Right lobe of liver (tissue), 6 donors: Measurements from ENCODE around the gene GMDS. TPM values are rescaled to one million over a fixed set of nuclear protein-coding genes. Genes with fewer than 3 reads are reported as not detected.
A peak's percentile ranks its signal among the peaks of the same experiment; 100 is the strongest.

Experiments
- ATAC-seq, 4 donors: fragments of 200-7000 bp; cut with Tn5 transposase; one replicate each; pipeline ENCODE4 v1.9.1; 2020; ENCODE audit warnings: mild to moderate bottlenecking in 4 of 4, moderate library complexity in 4 of 4
- DNase-seq, 3 donors: peaks; one replicate each; pipeline ENCODE4 v3.0.0-alpha.2; 2020
- H3K27ac ChIP-seq, 3 donors: fragments of 200-600 bp; one replicate each; pipeline ENCODE4 v1.8.0; 2022
- H3K27me3 ChIP-seq, 2 donors: fragments of 200-600 bp; one replicate each; pipeline ENCODE4 v1.8.0; 2022
- H3K36me3 ChIP-seq, 4 donors: fragments of 200-600 bp; sonication (generic) in 1 of 4; one replicate each; pipeline versions ENCODE4 v1.5.1 to v1.8.0; 2017 to 2022; ENCODE audit warnings: control low read depth in 1 of 4
- H3K4me1 ChIP-seq, 4 donors: fragments of 200-600 bp; sonication (generic) in 1 of 4; one replicate each; pipeline versions ENCODE4 v1.5.1 to v1.8.0; 2017 to 2022; ENCODE audit warnings: control low read depth in 1 of 4
- H3K4me3 ChIP-seq, 3 donors: fragments of 200-600 bp; one replicate each; pipeline ENCODE4 v1.8.0; 2022
- H3K9me3 ChIP-seq, 4 donors: fragments of 200-600 bp; sonication (generic) in 1 of 4; one replicate each; pipeline versions ENCODE4 v1.5.1 to v1.8.0; 2017 to 2022; ENCODE audit warnings: control low read depth in 1 of 4
- CTCF ChIP-seq, 4 donors: fragments of 200-600 bp in 3 of 4; fragments of 450-650 bp in 1 of 4; IDR thresholded peaks; one replicate each; pipeline versions ENCODE4 v1.5.1 to v1.8.0; 2016 to 2022; ENCODE audit warnings: antibody characterized with exemption in 4 of 4, mild to moderate bottlenecking in 2 of 4
- POLR2A ChIP-seq: fragments of 450-650 bp; IDR thresholded peaks from one replicate; pipeline ENCODE4 v1.6.1; 2017; ENCODE audit warnings: antibody characterized with exemption, mild to moderate bottlenecking
- WGBS: methylation state at CpG from one replicate; pipeline ENCODE4 v1.1.6; 2018; ENCODE audit warnings: low coverage, low lambda C conversion rate; ENCODE audit not compliant: insufficient coverage; ENCODE audit errors: missing lambda C conversion rate; 5-methylcytosine and 5-hydroxymethylcytosine counted together
- intact Hi-C, 2 donors: fragments of 100-400 bp; cut with DNase I; formaldehyde crosslinking; loops; one replicate each; pipeline versions ENCODE4 v1.11.2 to v1.14.1; 2022
- total RNA-seq, 6 experiments: library from RNA; depleted of rRNA in 2 of 6; stranded (reverse); fragments of >200 nt in 2 of 6; fragmentation: NEBNext Ultra II Directional in 3 of 6; extraction: Animal tissue kit (Norgen Biotek cat#: 25700) in 3 of 6; gene quantifications; one replicate each; pipeline versions ENCODE4 v1.1.0 to v1.2.4, GENCODE V29; 2016 to 2023
- donor health status: DM: no; HTN: yes; CAD: no.
- donor health status: DM: no; HTN: no; CAD: no.
- donor health status: DM: no; HTN: no; CAD: no.
- donor health status: DM: no; HTN: yes; CAD: no.
- donor health status: DM: no; HTN: yes; CAD: no.

GMDS gene
- total RNA-seq, 6 experiments from 2014 or later, result 15.9 to 34.4 (median 23.4) TPM

DNA sequence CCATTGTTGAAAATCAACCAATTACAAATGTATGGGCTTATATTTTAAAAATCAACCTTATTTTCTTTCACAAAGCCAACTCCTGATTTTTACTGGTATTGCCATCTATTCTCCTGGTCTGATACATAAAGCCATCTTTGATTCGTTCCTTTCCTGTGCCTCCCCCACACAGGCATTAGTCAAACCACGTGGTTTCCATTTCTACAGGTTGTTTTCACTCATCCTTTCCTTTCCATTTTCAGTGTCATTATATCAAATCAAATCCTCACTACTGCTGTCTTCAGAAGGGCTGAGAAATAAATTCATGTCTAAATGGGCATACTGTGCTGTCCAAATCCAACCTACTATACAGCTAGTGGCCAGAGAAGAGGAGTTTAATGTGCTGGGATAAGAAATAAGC lies 354.4 kb downstream of the GMDS start:
- DNase-seq, result no peak
- TF ChIP-seq POLR2A, result no peak
- TF ChIP-seq CTCF (IDR thresholded peaks at IDR 0.05), result no peak
- H3K9me3 ChIP-seq, result no peaks in the 10 kb centered on the region
- no peaks in the 10 kb centered on the region for H3K4me1 ChIP-seq
- no peaks in the 10 kb centered on the region for H3K36me3 ChIP-seq
- intact Hi-C loops, result no loop called here
- WGBS, result 92% methylated on average over 2 of the region's 2 CpGs
- H3K27ac ChIP-seq, result no peak overlapping the region
- no peak overlapping the region for H3K4me3 ChIP-seq
- no peak for ATAC-seq
- no peaks in the 10 kb centered on the region for H3K27me3 ChIP-seq

DNA sequence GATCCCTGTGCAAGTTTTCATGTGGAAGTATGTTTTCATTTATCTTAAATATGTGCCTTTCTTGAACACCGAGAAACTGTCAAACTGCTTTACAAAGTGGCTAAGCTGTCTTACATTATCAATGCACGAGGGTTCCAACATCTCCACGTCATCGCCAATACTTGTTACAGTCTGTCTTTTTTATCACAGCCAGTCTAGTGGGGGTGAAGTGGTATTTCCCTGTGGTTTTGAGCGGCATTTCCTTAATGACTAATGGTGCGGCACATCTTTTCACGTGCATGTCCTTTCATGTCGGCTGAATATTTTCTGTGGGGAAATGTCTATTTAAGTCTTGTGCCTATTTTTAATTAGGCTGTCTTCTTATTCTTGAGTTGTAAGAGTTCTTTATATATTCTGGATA lies 355.3 kb downstream of the GMDS start:
- ATAC-seq, result no peak
- Histone ChIP-seq H3K27ac (no peak overlapping the region), H3K27me3 (no peaks in the 10 kb centered on the region), H3K36me3 (no peaks in the 10 kb centered on the region), H3K9me3 (no peaks in the 10 kb centered on the region), H3K4me3 (no peak overlapping the region), H3K4me1 (no peaks in the 10 kb centered on the region)
- TF ChIP-seq CTCF (IDR thresholded peaks at IDR 0.05) (no peak), POLR2A (no peak)
- DNase-seq, result no peak
- WGBS, result 83% methylated on average over 8 of the region's 8 CpGs
- intact Hi-C loops, result no loop called here

- TF ChIP-seq POLR2A, result no peak
- WGBS, result 77% methylated on average over 8 of the region's 12 CpGs
- intact Hi-C loops, result no loop called here
- Histone ChIP-seq H3K4me3 (no peak overlapping the region), H3K9me3 (no peaks in the 10 kb centered on the region), H3K4me1 (no peaks in the 10 kb centered on the region), H3K27ac (no peak overlapping the region), H3K27me3 (no peaks in the 10 kb centered on the region), H3K36me3 (no peaks in the 10 kb centered on the region)
- DNase-seq (no peak), ATAC-seq (peak in 1 of 4 donors; percentile 23)
These were observed 359.8 kb downstream of the GMDS start for GRCh38 chr6:1885576-1886011.

DNA sequence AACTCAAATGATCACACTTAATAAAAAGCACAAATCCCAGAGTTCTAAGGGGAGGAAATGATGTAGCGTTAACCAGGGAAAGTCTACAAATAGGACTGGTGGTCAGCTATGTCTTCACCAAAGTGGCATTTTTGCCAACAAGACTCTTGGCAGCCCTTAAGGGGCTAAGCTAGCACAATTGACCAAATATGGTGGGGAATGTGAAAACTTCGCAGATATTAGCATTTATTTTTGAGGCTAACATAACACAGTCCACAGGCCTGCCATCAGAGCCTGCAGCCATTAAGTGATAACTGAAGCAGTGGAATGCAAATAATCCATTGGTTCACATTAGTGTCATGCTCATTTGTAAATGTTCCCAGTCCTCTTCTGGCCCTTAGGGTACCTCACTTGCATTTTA lies 361.1 kb downstream of the GMDS start:
- ATAC-seq (peak in 1 of 4 donors; percentile 33), DNase-seq (no peak)
- Histone ChIP-seq H3K4me1 (no peaks in the 10 kb centered on the region), H3K9me3 (no peaks in the 10 kb centered on the region), H3K27ac (no peak overlapping the region), H3K36me3 (no peaks in the 10 kb centered on the region), H3K27me3 (no peaks in the 10 kb centered on the region), H3K4me3 (no peak overlapping the region)
- WGBS, result 83% methylated on average over 2 of the region's 2 CpGs
- no peak for TF ChIP-seq POLR2A
- no peak for TF ChIP-seq CTCF (IDR thresholded peaks at IDR 0.05)
- intact Hi-C loops, result no loop called here

DNA sequence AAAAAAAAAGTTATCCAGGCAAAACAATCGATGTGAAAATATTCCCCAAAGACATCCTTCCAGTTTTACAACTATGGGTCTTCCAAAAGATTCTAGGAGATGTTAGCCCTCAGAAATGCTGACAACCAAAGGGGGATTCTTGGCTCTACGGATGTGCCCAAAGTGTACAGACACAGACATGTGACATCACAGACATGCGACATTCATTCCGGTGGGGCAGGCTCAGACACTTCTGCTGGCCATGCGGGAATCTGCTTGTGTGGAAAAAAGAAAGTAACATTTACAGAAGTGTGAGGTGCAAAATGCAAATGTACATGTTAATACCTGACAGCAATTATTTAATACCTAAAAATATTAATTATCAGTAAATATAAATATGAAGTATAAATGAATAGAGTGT lies 367.1 kb downstream of the GMDS start:
- TF ChIP-seq CTCF (IDR thresholded peaks at IDR 0.05) (no peak), POLR2A (no peak)
- Histone ChIP-seq H3K9me3 (no peaks in the 10 kb centered on the region), H3K27ac (no peak overlapping the region), H3K4me3 (no peak overlapping the region), H3K4me1 (no peaks in the 10 kb centered on the region), H3K27me3 (no peaks in the 10 kb centered on the region), H3K36me3 (no peaks in the 10 kb centered on the region)
- intact Hi-C loops, result no loop called here
- no peak for ATAC-seq
- WGBS, result 97% methylated on average over 5 of the region's 5 CpGs
- no peak for DNase-seq
